Astrocyte of the spinal cord (primary cell): ENCODE measurements around the gene MAPRE2.

Experiments used
- DNase-seq: peaks from one replicate; pipeline ENCODE4 v3.0.0; 2011; ENCODE audit warnings: low read depth, low spot score
- H3K4me3 ChIP-seq: 2 replicates; pipeline ENCODE4 v1.5.1; 2011; ENCODE audit warnings: low read depth, mild to moderate bottlenecking, low read length, moderate library complexity
- in situ Hi-C: cut with HindIII; loops from 2 replicates; pipeline ENCODE4 v1.10.0; 2017; ENCODE audit warnings: low sequenced_read_pairs
- TF ChIP-seq, protein P1 (sequence below): IDR thresholded peaks from 2 replicates; pipeline ENCODE4 v1.5.1; 2012; ENCODE audit warnings: low read depth, mild to moderate bottlenecking, low read length, inconsistent platforms

The MAPRE2 gene

DNA sequence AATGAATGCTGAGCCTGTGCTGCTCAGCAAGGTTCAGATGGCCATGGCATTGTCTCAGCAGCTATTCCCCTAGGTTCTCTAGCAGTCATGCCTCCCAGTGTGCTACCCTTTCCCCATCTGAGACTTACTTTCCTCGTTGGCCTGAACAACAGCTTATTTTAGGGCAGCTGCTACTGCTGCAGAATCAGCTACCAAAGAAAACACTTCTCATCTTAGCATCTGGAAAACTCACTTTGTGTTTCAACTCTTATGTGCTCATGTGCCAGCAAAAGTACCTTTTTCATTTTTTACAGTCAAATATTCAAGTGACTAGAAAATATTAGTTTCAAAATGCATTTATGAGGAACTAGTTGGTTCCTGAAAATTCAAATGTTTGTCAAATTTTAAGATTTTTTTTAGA is 139.2 kb downstream of the MAPRE2 start:
- in situ Hi-C loops, result no loop called here
- TF ChIP-seq, protein P1, sequence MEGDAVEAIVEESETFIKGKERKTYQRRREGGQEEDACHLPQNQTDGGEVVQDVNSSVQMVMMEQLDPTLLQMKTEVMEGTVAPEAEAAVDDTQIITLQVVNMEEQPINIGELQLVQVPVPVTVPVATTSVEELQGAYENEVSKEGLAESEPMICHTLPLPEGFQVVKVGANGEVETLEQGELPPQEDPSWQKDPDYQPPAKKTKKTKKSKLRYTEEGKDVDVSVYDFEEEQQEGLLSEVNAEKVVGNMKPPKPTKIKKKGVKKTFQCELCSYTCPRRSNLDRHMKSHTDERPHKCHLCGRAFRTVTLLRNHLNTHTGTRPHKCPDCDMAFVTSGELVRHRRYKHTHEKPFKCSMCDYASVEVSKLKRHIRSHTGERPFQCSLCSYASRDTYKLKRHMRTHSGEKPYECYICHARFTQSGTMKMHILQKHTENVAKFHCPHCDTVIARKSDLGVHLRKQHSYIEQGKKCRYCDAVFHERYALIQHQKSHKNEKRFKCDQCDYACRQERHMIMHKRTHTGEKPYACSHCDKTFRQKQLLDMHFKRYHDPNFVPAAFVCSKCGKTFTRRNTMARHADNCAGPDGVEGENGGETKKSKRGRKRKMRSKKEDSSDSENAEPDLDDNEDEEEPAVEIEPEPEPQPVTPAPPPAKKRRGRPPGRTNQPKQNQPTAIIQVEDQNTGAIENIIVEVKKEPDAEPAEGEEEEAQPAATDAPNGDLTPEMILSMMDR, result no peak
- no peak for DNase-seq
- H3K4me3 ChIP-seq, result no peak overlapping the region

DNA sequence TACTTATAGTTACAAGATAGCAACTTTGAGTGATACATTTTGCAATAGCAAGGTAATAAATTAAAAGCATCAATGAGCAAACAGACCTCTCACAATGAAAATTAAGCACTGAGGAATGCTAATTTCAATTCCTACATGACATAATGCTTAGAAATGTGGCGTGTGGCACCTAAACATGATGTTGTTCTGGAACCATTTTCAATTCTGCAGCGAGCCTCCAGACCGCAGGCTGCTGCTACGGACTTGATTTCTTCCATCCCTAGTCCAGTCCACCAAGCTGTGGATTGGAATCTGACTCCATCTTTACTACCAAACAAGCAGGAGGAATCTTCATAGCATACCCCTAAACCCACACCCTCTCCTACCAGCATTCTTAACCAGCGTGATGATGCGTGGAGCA is 140.9 kb downstream of the MAPRE2 start:
- in situ Hi-C loops, result no loop called here
- no peak for DNase-seq
- H3K4me3 ChIP-seq, result no peak overlapping the region
- TF ChIP-seq, protein P1, result no peak

DNA sequence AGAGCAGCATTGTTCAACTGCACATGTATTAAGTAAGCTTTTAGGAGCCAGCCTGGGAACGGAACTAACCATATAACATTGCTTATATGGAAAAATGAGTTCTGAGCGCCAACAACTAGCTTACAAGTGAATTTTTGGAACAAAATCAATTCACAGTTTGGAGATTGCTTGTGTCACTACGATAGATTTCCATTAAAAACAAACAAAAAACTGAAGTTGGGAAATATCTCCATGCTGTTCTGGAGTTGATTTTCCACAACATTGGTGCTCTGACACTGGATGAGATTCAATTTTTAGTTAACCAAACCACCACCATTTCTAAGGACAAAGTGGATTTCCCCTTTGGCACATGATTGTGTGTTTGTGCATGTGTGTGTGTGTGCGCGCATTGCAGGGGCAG is 142.7 kb downstream of the MAPRE2 start:
- H3K4me3 ChIP-seq, result no peak overlapping the region
- DNase-seq, result no peak
- TF ChIP-seq, protein P1, result no peak
- in situ Hi-C loops, result no loop called here

DNA sequence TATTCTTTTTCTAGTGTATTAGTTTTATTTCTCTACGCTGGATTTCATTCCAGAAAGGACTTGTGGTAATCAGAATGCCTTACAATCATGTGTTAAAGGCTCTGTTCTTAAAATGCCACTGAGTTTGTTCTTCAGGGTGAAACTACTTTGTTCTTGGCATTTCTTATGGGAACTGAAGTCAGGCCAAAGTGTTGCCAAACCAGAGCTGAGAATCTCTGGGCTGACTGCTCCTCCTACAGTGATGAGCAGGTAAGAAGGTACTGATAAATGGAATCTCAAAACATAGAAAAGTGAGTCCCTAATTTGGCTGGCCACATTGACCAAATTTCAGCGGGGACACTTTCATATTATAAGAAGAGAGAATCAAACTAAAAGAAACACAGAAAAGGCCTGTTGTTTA is 144.6 kb downstream of the MAPRE2 start:
- in situ Hi-C loops, result no loop called here
- TF ChIP-seq, protein P1, result no peak
- DNase-seq, result no peak
- H3K4me3 ChIP-seq, result no peak overlapping the region

DNA sequence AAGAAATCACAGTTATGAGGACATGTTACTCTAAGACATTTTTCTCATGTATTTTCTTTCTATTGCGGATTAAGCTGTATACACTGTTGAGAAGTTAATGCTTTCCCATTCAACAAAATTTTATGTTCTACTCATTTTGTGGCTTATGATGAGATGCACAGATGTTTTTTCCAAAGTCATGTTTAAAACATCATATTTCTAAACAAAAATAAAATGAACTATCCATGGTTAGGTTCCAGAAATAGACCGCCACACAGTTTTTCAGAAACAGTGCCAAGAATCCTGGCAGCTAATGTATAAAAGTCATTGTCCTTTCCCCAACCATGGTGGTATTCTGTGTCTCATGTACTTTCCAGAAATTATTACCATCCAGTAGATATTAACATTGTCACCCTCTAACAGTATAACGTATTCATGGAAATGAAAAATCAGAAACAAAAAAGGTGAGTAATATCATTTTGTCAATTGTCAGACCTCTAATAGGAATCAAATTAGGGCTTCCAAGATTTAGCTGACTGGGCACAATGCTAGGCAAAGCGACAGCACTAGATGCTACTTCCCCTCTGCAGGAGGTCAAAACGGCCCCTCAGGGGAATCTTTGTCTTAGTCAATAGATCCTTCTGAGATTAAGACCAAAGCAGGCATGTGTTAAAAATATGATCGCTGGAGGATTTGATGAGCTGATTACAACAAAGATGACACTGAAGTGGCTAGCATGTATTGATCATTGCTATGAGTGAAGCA is 145.2 kb downstream of the MAPRE2 start:
- in situ Hi-C loops, result no loop called here
- TF ChIP-seq, protein P1, result no peak
- H3K4me3 ChIP-seq, result no peak overlapping the region
- no peak for DNase-seq

DNA sequence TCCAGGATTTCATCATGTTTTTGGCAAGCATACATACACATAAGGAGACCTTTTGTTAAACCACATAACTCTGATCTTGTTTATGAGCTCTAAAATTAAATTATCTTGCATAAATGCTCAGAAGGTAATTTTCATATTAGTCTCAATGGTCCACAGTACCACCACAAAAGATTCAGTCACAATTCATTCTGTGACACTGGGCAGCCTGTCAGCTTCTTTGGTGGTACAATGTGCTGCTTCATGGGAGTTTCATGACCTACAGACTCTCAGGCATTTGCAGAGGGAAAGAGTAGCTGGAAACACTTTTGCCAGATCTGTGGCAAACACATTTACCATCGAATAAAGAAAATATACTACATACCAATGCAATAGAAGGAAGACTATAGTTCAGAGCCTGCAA is 148.3 kb downstream of the MAPRE2 start:
- no peak for DNase-seq
- in situ Hi-C loops, result no loop called here
- H3K4me3 ChIP-seq, result no peak overlapping the region
- TF ChIP-seq, protein P1, result no peak
